AML-193 (cell line): ENCODE results near the gene JAKMIP1.

Source experiments
- DNase-seq, 2 experiments: peaks; one replicate each; lab custom pipeline; 2025; lab: John Stamatoyannopoulos, UW

The JAKMIP1 gene

DNA sequence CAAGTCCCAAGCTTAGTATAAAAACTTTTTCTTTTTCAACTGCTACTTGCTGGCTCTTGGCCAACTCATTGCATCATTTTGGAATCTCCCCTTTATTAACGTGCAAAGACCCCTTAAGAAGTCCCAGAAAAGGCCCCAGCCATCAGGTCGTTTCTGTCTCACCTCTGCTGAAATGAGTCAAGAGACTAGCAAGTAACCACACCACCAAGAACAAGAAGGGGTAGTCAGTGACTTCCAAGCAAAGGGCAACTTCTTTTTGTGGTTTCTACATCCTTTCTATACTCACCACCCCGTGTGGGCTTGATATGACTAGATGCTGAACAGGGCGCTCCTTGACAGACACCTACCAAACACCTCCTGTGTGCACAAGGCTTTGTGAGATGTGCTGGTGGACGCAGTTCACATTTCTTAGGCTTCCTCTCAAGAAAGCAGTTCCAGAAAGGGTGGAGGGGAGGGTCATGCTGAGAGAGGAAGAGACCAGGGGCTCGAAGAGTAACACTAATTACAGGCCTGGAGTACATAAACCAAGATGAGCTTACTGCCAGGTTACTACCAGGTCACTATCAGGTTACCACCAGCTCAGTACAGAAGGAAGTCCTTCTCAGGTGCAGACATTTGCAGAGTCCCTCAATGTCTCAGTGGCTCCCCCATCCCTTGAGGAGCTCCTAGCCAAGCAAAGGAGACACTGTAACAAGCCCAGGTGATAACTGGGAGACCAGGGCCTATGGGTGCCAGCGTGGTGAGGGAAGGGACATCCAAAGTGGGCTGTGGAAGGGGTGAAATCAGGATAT lies 19.3 kb downstream of the JAKMIP1 start:
- DNase-seq: no peak

- no peak for DNase-seq
Measured at GRCh38 chr4:6179362-6179761, 21.0 kb downstream of the JAKMIP1 start.

- DNase-seq: no peak
Measured at GRCh38 chr4:6178757-6179156, 21.6 kb downstream of the JAKMIP1 start.

DNA sequence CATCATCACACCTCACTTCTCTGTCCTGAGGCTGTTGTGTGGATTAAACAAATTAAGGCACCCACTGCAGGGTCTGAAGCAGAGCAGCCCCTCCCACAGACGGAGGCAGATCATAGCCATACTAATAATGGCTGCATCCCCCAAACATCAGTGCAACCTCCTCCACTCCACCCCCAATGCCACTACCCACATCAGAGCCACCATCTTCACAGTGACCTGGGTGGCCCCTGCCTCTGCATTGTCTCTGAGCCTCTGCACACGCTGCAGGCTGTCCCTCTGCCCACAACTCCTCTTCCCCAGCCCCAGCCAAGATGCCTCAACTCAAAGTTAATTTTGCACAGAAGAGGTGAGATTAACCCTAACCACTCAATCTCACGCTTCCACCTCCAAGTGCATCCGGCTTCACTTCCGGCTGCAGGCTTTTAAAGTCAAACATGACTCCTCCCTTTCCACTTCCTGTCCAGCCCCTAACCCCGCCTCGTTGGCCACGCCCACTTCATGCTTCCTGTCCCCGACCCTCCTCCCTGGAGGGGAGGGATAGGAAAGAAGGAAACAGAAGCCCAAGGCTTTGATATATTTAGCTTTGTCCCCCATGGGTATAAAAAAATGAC lies 22.7 kb downstream of the JAKMIP1 start:
- DNase-seq: no peak

- DNase-seq: no peak
Measured at GRCh38 chr4:6175426-6175825, 24.9 kb downstream of the JAKMIP1 start.

DNA sequence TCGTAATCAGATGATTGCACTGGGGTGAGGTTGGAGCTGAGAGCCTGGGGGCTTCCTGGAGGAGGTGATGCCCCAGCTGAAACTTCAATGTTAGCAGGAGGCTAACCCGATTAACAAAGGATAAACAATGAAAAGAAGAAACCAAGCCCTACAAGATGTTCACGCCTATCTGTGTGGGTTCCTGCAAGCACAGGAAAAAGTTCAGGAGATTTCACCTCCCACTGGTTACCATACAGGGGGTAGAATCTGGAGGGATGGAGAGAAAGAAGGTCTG lies 27.5 kb downstream of the JAKMIP1 start:
- no peak for DNase-seq

DNA sequence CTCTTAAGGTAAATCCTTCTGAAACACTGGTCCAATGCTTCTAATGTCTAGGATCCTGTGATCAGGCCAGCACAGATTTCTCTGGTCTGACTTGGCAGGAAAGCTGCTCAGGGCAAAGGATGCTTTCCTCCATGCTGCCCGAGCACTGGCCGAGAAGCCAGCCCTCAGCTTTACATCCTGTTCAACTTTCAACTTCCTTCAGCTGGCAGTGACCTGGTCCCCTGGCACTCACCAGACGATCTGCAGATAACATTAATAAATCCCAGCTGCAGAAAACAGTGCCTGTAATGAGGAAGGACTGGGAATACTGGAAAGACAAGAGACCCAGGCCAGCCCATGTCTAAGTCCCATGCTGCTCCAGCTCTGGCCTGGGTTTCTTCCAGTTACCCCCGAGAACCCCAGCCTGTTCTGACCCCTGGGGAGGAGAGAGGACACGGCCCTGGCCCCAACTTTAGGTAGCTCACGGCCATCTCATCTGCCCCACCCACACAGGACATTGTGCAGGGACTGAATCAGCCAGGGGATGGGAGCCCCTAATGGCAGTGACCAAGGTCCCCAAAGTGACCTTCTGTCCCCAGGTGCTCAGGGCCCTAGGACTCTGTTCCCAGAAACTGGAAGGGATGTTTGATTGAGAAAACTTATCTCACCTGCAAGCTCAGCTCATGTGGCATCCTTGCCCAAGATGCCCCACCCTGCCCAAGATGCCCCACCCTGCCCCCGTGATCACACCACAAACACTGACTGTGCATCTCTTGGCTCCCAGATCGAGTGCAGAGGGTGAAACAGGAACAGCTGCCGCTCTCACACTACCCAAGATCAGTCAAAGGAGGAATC lies 28.0 kb downstream of the JAKMIP1 start:
- no peak for DNase-seq

GRCh38 chr4:6169239-6169638 lies 31.1 kb downstream of the JAKMIP1 start:
- no peak for DNase-seq

DNA sequence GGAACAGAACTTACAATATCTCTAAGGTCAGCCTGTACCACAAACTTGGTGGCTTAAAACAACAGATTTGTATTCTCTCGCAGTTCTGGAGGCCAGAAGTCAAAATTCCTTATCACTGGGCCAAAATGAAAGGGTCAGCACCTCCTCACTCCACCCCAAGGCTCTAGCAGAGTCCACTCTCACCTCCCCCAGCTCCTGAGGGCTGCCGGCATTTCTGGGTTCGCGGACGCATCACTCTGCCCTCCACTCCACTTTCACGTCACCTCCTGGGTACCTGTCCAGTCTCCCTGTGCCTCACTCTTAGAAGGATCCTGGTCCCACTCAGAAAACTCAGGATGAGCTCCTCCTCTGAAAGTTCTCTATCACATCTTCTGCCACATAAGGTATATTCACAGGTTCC lies 34.6 kb downstream of the JAKMIP1 start:
- no peak for DNase-seq

- no peak for DNase-seq
Measured at GRCh38 chr4:6162885-6163284, 37.5 kb downstream of the JAKMIP1 start.

GRCh38 chr4:6161921-6162464 lies 38.4 kb downstream of the JAKMIP1 start:
- DNase-seq: no peak

DNA sequence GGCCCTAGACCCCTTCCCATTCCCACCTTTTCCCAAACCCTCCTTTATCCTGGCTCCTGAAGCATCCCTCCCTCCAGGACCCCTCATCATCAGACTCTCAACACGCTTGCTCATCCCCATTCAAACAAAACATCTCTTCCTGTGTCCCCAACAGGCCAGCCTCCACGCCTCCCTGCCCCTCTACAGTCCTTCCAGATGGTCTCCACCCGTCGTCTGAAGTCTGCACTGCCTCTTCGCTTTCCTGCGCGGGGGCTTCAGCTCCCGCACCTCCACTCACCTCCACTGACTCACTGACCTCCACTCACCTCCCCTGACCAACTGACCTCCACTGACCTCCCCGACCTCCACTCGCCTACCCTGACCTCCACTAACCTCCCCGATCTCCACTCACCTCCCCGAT lies 39.8 kb downstream of the JAKMIP1 start:
- no peak for DNase-seq

GRCh38 chr4:6157926-6158325 lies 42.4 kb downstream of the JAKMIP1 start:
- no peak for DNase-seq

- DNase-seq: no peak
Measured at GRCh38 chr4:6155996-6156750, 44.2 kb downstream of the JAKMIP1 start.

DNA sequence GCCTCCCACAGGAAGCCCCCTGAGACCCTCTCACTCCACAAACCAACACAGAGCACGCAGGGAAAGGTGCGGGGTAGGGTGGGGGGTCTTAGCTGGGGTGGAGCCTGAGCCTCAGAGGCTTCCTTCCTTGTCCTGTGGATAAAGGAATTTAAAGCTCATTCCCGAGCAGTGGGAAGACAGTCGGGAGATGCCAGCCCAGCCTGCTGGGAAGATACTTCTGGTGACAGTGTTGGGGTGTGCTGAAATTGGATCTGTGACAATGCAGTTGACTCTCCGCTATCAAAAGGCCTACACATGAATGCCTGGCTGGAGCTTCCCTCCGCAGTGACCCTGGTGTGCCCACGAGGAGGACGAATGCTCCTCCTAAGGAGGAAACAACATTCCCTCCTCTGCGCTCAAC lies 45.5 kb downstream of the JAKMIP1 start:
- no peak for DNase-seq

GRCh38 chr4:6153874-6154273 lies 46.5 kb downstream of the JAKMIP1 start:
- DNase-seq: no peak

GRCh38 chr4:6152869-6153705 lies 47.3 kb downstream of the JAKMIP1 start:
- no peak for DNase-seq

DNA sequence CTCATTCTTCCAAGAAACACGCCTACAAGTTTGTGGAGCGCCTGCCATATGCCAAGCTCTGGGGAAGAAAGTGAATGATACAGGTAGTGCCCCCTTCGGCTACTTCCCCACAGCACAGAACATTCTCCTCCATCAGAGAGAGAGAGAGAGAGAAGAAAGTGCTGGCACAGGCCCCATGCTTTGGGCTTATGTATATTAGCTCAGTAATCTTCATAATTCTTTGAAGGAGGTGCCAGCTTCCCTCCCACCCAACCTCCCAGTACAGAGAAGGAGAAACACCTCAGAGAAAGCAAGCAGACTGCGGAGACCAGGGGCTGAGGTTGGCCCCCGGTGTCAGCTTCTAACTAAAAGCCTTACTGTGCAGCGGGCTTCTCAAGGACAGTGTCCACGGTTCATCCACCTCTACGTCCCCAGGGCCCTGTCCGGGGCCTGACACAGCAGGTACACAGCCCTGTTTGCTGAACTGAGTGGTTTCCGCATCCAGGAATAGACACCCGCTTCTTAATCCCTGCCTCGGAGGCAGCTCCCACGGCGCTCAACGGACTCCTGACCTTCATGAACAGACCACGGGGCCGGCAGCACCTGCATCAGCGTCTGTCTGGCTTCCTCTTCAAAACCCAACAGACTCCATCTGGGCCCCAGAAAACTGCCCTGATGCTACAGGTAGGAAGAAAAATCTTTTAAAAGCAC lies 50.2 kb downstream of the JAKMIP1 start:
- no peak for DNase-seq

DNA sequence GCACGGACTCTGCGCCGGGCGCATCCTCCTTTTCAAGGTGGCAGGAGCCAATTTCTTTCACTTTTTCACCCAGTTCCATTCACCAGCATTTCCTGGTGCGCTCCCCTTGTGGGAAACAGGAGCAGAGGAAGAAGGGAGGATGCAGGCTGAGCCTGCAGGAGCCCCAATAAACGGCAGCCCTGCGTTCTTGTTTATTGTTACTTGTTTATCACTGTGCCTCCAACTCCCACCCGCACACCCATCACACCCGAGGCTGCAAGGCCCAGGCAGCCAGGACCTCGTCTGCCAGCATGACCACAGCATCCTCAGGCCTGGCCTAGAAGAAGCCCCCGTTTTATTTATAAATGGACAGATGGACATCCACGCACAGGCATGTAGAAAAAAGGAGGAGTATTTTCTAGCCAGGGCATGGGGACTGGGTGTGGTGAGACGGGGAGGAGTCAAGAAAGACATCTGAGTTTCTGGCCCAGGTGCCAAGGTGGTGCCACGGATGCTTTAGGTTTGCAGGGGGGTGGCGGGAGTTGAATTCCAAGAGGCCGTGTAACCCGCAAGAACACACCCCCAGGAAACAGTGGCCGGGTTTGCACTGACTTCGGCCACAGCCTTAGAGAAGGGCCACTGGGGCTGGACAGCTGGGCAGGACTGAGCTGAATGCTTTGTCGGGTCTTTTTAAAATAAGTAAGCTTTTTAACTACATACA lies 51.7 kb downstream of the JAKMIP1 start:
- no peak for DNase-seq

DNA sequence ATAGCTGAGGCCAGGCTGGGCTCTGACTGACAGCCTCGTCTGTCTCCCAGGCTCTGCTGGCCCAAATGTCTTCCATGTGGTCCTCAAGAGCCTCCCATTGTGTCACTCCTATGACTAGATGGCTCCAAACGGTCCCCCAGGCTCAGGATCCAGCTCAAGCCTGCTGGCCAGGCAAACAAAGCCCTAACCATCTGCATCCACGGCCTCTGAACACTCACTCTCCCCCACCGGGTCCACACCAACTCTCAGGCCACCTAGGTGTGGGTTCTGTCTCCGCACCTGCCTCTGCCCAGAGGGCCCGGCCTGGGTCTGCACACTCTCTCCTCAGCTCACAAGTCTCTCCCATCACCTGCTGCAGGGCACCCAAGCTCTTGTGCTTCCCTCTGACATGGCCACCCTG lies 52.9 kb downstream of the JAKMIP1 start:
- DNase-seq: no peak
